Hepatocyte (in vitro differentiated cells): Measurements from ENCODE around the gene KIRREL1.

Experiments
- EZH2 ChIP-seq: fragments of 200-600 bp; sonication (generic); IDR thresholded peaks from 2 replicates; pipeline ENCODE4 v1.6.1; 2016; ENCODE audit warnings: antibody characterized with exemption, mild to moderate bottlenecking, borderline replicate concordance
- EZH2phosphoT487 ChIP-seq: fragments of 200-600 bp; sonication (generic); IDR thresholded peaks from one replicate; pipeline ENCODE4 v1.6.1; 2018; ENCODE audit warnings: antibody characterized with exemption, mild to moderate bottlenecking, low read depth, moderate library complexity; ENCODE audit not compliant: unreplicated experiment, severe bottlenecking
- TF ChIP-seq, protein P1 (sequence below): fragments of 200-600 bp; sonication (generic); IDR thresholded peaks from 2 replicates; pipeline ENCODE4 v1.5.1; 2016; ENCODE audit warnings: antibody characterized with exemption, mild to moderate bottlenecking; ENCODE audit not compliant: poor library complexity

GRCh38 chr1:157992833-157993146 is 655 bp upstream of the KIRREL1 start:
- TF ChIP-seq, protein P1, sequence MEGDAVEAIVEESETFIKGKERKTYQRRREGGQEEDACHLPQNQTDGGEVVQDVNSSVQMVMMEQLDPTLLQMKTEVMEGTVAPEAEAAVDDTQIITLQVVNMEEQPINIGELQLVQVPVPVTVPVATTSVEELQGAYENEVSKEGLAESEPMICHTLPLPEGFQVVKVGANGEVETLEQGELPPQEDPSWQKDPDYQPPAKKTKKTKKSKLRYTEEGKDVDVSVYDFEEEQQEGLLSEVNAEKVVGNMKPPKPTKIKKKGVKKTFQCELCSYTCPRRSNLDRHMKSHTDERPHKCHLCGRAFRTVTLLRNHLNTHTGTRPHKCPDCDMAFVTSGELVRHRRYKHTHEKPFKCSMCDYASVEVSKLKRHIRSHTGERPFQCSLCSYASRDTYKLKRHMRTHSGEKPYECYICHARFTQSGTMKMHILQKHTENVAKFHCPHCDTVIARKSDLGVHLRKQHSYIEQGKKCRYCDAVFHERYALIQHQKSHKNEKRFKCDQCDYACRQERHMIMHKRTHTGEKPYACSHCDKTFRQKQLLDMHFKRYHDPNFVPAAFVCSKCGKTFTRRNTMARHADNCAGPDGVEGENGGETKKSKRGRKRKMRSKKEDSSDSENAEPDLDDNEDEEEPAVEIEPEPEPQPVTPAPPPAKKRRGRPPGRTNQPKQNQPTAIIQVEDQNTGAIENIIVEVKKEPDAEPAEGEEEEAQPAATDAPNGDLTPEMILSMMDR, result no peak
- TF ChIP-seq EZH2 (no peak), EZH2phosphoT487 (no peak)
